DMS 273 (cell line): ENCODE data around the gene BUD23.
"Not testable (repeated sequence)": the region's sequence is repeated elsewhere in the genome, so short reads cannot be mapped to it uniquely, and the experiment has no call there.

Experiments used
- DNase-seq: peaks from one replicate; lab custom pipeline; 2025; ENCODE audit not compliant: unreplicated experiment; lab: John Stamatoyannopoulos, UW

BUD23 gene, protein sequence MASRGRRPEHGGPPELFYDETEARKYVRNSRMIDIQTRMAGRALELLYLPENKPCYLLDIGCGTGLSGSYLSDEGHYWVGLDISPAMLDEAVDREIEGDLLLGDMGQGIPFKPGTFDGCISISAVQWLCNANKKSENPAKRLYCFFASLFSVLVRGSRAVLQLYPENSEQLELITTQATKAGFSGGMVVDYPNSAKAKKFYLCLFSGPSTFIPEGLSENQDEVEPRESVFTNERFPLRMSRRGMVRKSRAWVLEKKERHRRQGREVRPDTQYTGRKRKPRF

DNA sequence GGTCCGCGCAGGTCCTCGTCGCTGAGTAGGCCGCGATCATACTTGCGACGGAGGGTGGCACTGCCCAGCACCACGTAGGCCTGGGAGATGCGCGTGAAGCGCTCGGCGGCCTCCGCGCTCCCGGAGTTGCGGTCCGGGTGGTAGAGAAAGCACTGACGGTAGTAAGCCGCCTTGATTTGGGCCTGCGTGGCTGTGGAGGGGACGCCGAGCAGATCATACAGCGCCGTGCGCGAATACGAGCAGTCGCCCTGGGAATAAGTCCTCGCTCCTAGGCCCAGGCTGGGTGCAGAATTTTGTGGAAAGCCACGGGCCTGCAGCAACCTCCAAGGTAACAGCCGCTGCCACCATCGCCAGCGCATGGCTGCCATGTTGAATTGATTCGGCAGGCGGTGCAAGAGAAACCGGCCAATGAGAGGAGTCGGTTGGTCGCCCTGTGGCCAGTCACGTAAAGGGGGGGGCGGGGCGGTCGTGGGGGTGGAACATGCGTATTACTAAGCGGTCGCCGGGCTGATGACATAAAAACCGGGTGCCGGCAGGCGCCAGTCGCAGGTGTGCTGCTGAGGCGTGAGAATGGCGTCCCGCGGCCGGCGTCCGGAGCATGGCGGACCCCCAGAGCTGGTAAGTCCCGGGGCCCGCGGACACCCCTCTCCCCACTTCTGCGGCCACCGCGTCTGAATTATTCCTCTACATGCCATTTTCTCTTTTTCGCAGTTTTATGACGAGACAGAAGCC is at the start of gene BUD23, which contains the start of gene DNAJC30:
Gene BUD23, plus strand, starts transcription at position 542 of the 732 bp plus-strand sequence. Its CDS starts 29 bp downstream, at position 571.
Gene DNAJC30, minus strand, starts transcription at position 398 of the 732 bp plus-strand sequence. Its CDS starts 30 bp downstream, at position 368.
- DNase-seq, result peak; percentile 99

DNA sequence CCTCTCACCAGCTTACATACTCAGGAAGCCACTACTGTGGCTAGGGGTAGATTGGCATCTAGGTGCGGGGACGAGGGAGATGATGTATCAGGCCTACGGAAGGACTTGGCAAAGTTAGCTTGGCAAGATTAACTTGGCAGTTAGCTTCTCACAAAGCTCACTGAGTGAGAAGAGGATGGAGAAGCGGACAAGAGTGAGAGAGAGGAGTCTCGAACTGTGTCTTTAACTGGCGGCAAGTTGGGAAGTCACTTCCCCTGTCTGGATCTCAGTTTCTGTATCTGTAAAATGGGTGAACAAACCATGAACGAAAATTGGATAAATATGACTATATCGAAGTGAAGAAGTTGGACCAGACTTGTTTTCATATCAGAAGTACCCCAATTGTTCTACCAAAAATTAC is 49.6 kb upstream of the BUD23 start:
- DNase-seq, result no peak

DNA sequence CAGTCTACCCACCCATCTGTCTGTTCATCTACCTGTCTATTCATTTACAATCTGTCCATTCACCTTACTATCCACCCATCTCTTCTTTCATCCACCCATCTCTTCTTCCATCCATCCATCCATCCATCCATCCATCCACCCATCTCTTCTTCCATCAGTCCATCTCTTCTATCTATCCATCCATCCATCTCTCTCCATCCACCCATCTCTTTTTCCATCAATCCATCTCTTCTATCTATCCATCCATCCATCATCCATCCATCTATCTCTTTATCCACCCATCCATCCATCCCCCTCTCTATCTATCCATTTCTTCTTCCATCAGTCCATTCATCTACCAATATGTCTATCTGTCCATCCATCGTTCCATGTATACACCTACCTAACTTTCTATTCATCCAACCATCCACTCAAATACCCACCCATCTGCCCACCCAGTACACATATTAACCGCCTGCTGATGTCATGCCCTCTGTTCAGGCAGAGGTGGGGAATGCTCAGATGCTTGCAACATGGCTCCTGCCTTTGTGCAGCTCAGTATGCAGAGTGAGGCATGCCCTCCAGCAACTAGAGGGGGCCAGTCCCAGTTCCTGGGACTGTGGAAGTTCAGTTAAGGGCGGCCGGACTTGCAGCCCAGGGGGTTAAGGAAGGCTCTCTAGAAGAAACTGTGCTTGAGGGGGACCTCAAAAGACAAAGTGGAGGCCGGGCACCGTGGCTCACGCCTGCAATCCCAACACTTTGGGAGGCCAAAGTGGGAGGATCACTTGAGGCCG is 47.8 kb upstream of the BUD23 start:
- DNase-seq, result no peak

DNA sequence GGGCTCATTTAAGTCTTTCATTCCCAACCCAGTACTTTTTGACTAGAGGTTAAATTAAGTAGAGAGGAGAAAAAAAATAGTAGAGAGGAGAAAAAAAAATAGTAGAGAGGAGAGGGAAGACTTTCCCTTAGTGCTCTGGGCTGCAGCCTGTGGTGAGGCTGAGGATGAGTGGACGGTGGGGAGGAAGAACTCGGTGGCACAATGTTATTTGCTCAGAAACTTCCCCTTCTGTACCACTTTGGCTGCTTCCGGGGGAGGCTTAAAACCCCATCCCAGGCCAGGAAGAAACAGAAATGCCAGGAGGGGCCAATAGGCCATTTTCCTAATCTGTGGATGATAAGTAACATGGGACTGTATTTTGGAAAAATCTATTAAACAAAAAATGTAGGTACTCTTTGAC is 44.5 kb upstream of the BUD23 start:
- DNase-seq, result no peak

DNA sequence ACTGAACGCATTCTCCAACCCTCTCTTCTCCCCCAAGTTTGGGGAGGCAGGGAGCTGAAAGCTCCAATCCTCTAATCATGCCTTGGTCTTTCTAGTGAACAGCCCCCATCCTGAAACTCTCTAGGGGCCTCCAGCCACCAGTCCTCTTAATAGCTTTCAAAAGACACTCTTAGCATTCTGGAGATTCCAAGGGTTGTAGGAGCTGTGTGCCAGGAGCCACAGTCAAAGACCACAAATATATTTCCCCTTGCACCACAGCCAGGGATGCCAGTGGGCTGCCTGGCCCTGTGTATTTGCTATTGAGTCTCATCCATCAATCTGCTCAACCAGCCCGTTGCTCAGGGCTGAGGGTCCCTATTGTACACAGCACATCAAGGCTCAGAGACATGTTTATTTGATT is 40.6 kb upstream of the BUD23 start:
- no peak for DNase-seq

DNA sequence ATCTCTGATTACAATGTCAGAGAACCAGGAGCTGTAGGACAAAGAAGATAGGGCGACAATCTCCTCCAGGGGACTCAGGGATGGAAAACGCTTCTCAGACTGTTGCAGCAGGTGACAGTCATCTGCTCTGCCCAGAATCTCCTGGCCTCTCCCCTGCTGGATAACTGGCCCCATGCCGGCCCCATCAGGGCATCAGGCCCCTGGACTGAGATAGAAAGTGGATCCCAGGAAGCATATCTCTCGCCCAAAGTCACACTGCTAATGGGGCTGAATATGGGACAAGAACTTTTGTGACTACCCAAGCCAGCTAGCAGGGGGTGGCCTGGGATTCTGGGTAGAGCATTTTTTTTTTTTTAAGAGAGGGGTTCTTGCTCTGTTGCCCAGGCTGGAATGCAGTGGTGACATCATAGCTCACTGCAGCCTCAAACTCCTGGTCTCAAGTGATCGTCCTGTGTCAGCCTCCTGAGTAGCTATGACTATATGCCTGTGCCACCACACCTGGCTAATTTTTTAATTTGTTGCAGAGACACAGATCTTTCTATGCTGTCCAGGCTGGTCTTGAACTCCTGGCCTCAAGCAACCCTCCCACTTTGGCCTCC is 38.6 kb upstream of the BUD23 start:
- no peak for DNase-seq

DNA sequence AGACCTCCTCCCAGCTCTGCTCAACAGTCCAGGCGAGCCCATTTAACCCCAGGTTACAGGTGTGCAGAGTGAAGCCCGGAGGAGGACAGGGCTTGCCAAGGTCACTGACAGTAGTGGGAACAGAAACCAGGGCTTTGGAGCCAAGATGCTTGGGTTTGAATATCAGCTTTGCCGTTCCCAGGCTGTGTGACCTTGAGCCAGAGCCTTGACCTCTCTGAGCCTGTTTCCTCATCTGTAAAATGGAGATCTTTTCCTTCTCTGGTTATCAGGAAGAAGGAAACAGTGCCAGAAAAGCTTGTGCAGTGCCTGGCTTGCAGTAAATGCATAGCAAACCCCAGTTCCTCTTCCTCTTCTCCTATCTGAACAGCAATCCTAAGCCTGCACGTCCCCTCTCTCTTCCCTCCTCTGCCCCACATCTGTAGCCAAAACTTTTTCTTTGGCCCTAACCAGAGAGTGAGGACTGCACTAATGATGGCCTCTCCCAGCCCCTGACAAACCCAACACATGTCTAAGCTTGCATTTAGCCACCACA is 37.7 kb upstream of the BUD23 start:
- no peak for DNase-seq

DNA sequence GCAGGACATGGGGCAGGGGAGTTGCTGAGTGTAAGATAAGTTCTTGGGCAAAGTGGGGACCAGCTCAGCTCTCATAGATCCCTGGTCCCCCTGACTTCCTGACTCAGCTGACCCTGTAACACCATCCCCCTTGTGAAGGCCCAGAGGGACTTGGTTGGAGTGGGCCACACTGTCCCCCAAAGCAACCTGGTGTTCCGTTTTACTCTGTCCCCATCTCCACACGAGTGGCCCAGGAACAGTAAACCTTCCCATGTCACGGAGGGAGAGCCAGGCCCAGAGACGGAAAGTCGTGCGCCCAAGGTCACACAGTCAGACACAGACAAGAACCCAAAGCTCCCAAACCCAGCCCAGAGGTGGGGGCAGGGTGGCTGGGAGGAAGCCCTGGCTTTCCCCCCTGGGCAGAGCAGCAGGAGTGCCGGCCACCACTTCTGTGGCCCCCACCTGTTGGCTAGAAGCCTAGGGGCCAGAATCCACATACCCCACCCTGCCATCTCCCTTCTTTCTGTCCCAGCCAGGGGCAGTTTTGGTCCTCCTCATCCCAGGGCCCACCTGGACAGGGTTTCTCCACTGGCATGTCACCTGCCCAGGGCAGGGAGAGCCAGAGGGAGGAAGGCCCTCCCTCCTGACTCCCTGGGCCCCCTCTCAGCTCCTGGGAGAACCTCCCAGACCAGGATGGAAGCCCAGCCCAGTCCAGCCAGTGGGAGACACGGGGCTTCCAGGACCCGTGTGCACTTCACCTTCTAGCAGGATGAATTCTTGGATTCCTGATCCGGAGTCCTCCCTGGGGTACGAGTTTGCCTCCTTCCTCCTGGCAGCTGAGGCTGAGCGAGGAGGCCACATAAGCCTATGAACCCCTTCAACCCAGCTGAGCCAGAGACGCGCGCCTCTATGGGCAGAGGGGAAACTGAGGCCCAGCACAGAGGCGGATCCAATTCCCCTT is 36.3 kb upstream of the BUD23 start:
- no peak for DNase-seq

DNA sequence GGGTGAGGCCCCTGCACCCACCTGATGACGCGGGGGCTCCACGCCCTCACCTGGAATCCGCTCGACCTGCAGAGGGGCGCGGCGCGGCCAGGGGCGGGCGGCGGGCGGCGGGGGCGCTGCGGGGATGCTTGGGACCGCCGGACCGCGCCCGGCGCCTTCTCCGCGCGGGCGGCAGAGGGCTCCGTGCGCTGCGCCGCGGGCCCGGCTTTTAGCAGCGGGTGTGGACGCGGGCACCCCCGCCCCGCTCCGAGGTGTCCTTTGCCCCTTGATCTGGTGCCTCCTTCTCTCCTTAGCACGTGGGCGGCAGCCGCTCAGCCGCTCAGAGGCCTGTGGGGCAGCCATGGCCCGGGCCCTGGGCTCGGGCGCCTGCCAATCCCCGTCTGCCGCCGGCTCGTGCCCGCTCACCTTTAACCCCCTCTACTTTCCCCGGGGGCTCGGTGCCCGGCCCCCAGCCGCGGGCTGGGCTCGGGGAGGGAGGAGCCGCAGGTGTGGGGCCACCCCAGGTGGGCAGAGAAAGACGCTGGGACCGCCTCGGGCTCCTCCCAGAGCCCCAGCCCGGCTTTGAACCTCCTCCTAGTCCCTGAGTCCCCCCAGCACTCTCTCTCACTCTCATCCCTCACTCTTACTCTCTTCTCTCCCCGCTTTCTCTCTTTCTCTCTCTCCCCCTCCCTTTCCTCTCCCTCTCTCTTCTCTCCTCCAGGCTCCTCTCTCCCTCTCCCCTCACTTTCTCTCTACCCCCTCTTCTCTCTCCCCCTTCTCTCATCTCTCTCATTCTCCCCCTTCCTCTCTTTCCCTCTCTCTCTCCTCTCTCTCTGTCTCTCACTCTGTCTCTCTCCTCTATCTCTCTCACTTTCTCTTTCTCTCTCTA is 35.4 kb upstream of the BUD23 start:
- peak; percentile 82 for DNase-seq

DNA sequence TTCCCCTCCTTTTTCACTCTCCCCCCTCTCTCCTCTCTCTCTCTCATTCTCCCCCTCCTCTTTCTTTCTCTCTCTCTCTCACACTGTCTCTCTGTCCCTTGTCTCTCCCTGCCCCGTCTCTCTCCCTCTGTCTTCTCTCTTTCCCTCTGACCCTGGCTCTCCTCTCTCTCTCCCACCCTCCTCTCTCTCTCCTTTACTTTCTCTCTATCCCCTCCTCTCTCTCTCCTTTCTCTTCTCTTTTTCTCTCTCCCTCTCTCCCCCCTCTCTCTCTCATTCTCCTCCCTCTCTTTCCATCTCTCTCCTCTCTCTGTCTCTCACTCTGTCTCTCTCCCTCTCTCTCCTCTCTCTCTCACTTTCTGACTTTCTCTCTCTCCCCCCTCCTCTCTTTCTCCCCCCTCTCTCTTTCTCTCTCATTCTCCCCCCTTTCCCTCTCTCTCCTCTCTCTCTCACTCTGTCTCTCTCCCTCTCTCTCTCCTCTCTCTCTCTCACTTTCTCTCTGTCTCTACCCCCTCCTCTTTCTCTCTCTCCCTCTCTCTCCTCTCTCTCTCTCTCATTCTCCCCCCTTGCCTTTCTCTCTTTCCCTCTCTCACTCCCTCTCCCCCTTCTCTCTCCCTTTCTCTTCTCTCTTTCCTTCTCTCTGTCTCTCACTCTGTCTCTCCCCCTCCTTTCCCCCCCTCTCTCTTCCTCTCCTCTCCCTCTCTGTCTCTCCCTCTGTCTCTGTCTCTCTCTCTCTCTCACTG is 34.6 kb upstream of the BUD23 start:
- no peak for DNase-seq

DNA sequence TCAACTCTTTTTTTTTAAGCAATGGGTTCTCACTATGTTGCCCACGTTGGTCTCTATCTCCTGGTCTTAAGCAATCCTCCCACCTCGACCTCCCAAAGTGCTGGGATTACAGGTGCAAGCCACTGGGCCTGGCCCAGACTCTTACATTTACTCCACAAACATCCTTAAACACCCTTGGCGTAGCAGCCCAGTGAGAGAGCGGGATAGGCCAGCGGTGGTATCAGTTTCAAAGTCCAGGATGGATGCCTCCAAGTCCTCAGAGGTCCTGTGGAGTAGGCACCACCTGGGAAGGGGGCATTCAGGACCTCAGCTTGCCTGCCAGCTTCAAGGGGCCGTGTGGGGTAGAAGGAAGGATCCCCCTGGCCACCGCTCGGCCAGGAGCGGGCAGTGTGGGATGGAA is 33.8 kb upstream of the BUD23 start:
- no peak for DNase-seq

DNA sequence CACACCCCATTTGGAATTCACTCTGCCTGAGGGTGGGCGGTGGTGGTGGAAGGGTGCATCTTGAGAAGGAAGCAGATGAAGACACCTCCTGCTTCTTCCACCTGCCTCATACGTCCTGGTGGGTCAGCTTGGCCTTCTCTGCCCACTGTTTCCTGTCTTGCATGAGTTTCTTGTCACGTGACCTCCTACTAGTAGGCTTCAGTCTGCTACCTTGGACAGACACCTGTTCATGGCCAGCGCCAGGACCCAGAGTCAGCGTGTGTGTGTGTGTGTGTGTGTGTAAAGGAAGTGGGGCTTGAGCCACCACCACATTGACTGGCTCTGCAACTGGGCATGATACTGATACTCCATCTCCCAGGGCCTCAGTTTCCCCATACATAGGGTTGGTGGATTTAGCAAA is 32.9 kb upstream of the BUD23 start:
- no peak for DNase-seq

DNA sequence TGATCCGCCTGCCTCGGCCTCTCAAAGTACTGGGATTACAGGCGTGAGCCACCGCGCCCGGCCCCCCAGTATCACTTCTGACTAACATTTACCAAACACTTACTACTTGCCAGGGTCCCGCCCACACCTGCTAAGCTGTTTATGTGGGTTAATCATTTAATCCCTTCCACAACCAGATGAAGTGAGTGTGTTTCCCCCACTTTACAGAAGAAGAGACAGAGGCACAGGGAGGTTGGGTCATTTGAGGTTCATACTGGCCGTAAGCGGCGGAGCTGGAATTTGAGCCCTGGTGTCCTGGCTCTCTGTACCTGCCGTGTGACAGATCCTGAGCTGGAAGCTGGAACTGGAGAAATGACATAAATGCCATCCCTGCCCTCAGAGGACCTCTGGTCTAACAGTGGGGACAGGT is 30.9 kb upstream of the BUD23 start:
- no peak for DNase-seq

DNA sequence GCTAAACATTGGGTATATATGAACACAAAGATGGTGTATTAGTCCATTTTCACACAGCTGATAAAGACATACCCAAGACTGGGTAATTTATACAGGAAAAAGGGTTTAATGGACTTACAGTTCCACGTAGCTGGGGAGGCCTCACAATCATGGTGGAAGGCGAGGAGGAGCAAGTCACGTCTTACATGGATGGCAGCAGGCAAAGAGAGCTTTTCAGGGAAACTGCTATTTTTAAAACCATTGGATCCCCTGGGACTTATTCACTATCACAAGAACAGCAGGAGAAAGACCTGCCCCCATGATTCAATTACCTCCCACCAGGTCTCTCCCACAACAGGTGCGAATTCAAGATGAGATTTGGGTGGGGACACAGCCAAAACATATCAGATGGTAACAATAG is 28.1 kb upstream of the BUD23 start:
- not testable (repeated sequence) for DNase-seq

DNA sequence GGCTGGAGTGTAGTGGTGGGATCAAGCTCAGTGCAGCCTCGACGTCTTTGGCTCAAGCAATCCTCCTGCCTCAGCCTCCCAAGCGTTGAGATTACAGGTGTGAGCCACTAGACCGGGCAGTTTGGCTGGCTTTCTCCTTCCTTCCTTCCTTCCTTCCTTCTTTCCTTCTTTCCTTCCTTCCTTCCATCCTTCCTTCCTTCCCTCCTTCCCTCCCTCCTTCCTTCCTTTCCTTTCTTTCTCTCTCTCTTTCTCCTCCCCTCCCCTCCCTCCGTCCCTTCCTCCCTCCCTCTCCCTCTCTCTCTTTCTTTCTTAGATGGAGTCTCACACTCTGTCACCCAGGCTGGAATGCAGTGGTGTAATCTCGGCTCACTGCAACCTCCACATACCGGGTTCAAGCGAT is 23.4 kb upstream of the BUD23 start:
- no peak for DNase-seq

DNA sequence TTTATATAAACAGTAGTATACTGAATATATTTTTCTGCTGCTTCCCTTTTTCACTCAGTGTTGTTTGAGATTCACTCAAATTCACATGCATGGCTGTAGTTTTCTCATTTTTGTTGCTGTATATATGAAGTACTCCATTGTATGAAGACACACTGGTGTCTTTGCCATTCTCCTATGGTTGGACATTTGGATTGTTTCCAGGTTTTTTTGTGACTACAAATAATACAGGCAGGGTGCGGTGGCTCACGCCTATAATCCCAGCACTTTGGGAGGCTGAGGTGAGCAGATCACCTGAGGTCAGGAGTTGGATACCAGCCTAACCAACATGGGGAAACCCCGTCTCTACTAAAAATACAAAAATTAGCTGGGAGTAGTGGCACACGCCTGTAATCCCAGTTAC is 22.8 kb upstream of the BUD23 start:
- not testable (repeated sequence) for DNase-seq

DNA sequence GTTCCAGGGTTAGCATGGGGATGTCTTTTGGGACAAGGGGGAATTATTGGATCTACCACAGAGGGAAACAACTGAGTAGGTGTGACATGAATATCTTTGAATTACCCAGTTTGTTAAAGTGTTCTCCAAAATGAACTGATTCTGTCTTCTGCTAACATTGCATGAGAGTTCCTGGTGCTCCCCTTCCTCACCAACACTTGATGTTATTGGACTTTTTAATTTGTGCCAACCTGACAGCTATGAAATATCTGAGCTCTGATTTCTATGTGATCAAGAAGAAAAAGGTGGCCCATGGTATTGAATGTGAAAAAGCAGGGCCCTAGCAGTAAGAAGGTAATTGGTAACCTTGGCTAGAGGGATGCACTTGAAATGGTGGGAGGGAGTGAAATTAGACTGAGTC is 20.4 kb upstream of the BUD23 start:
- DNase-seq, result no peak

DNA sequence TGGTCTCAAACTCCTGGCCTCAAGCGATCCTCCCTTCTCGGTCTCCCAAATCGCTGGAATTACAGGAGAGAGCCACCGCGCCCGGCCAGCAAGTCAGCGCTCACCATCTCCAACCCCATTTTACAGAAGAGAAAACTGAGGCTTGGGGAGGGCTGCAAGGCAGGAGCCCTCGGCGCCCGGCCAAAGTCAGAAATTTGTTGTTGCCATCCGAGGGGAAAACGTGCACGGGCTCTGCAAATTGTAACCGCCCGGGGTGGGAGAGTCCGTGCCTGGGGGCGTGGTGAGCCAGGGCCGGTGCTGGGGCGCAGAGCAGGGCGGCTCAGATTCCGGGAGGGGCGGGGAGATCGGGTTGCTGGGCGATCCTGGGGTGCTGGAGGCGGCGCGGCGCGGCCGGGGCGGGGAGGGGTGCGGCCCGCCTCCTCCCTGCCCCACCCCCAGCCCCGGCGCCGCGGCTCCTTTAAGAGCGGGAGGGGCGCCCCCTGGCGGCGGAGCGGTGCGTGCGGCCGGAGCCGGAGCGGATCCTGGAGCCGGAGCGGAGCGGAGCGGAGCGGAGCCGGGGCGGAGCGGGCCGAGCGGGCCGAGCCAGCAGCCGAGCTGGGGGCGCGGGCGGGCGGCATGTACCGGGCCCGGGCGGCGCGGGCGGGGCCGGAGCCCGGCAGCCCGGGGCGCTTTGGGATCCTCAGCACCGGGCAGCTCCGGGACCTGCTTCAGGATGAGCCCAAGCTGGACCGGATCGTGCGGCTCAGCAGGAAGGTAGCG is 15.9 kb upstream of the BUD23 start, which contains the start of gene VPS37D:
Gene VPS37D, plus strand, starts transcription at position 488 of the 759 bp plus-strand sequence. Its CDS starts 128 bp downstream, at position 616.
- peak; percentile 99 for DNase-seq
